ENCODE results near the gene BEGAIN.

The BEGAIN gene

DNA sequence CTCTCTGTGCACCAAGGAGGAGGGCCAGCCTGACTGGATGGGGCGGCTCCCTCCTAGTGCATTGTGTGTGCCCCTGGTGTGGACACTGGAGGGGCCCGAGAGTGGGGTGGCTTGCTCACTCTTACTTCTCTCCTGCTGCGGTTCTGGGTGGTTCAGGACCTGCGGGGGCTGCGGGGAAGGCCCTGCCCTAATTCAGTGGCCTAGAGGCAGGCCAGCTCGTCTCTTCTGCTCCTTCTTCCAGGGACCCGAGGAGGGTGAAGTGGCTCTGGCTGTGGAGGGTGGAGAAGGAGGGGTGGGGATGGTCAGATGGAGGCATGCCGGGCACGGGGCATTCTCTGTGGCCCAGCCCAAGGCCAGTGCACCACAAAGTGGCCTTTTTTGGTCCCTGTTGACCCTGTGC is 87.1 kb downstream of the BEGAIN start:
- no peak overlapping the region for H3K27ac ChIP-seq (ENCODE audit: low read length)
- H3K9me3 ChIP-seq (ENCODE audit: insufficient read depth, low read depth, low read length): peaks cover 6% of the 10 kb centered on the region; the same call in 1 of the 2 replicates
- H3K4me3 ChIP-seq (ENCODE audit: low read length): no peak overlapping the region
- H3K9ac ChIP-seq (ENCODE audit: low read depth, low read length): no peak overlapping the region
- no peaks in the 10 kb centered on the region for H3K36me3 ChIP-seq (ENCODE audit: insufficient read depth, low read depth, low read length)
- H3K27me3 ChIP-seq (ENCODE audit: insufficient read depth, low read length): no peaks in the 10 kb centered on the region
- H3K4me1 ChIP-seq (ENCODE audit: insufficient read depth, low read length): no peaks in the 10 kb centered on the region

DNA sequence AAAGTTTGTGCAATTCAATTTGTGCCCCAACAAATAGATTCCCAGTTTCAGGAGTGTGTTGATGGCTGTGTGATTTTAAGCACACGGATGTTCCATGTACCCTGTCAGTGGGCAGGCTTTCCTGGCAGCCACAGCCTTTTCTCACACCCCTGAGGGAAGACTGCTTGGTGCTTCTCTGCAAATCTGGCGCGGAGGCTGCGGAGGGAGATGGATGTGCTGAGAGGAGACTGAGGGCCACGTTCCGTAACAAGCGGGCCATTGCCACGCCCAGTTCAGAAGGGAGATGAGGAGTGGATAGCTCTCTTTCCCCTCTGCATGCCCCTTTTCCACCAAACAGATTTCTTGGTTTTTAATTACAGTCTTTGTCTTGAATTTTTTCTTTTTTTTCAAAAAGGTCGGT is 89.1 kb downstream of the BEGAIN start:
- Histone ChIP-seq H3K36me3 (ENCODE audit: insufficient read depth, low read depth, low read length) (no peaks in the 10 kb centered on the region), H3K9me3 (ENCODE audit: insufficient read depth, low read depth, low read length) (no peaks in the 10 kb centered on the region), H3K4me1 (ENCODE audit: insufficient read depth, low read length) (no peaks in the 10 kb centered on the region), H3K4me3 (ENCODE audit: low read length) (no peak overlapping the region), H3K9ac (ENCODE audit: low read depth, low read length) (no peak overlapping the region), H3K27ac (ENCODE audit: low read length) (no peak overlapping the region), H3K27me3 (ENCODE audit: insufficient read depth, low read length) (no peaks in the 10 kb centered on the region)

DNA sequence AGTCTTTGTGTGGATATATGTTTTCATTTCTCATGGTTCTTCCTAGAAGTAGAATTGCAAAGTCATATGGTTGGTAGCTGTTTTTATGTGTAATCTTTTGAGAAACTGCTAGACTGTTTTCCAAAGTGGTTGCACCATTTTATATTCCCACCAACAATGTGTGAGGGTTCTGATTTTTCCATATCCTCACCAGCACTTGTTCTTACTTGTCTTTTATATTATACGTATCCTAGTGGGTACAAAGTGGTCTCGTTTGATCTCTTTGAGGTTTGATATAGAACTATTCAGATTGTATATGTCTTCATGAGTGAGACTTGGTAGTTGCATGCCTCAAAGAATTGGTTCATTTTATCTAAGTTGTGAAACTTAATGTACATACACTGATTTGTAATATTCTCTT is 91.3 kb downstream of the BEGAIN start:
- H3K9me3 ChIP-seq (ENCODE audit: insufficient read depth, low read depth, low read length): no peaks in the 10 kb centered on the region
- no peak overlapping the region for H3K9ac ChIP-seq (ENCODE audit: low read depth, low read length)
- no peaks in the 10 kb centered on the region for H3K27me3 ChIP-seq (ENCODE audit: insufficient read depth, low read length)
- no peaks in the 10 kb centered on the region for H3K4me1 ChIP-seq (ENCODE audit: insufficient read depth, low read length)
- H3K4me3 ChIP-seq (ENCODE audit: low read length): no peak overlapping the region
- H3K27ac ChIP-seq (ENCODE audit: low read length): no peak overlapping the region
- no peaks in the 10 kb centered on the region for H3K36me3 ChIP-seq (ENCODE audit: insufficient read depth, low read depth, low read length)

GRCh38 chr14:100494645-100495044 is 92.6 kb downstream of the BEGAIN start:
- H3K27me3 ChIP-seq (ENCODE audit: insufficient read depth, low read length): no peaks in the 10 kb centered on the region
- no peak overlapping the region for H3K4me3 ChIP-seq (ENCODE audit: low read length)
- H3K27ac ChIP-seq (ENCODE audit: low read length): no peak overlapping the region
- no peaks in the 10 kb centered on the region for H3K4me1 ChIP-seq (ENCODE audit: insufficient read depth, low read length)
- no peaks in the 10 kb centered on the region for H3K9me3 ChIP-seq (ENCODE audit: insufficient read depth, low read depth, low read length)
- no peak overlapping the region for H3K9ac ChIP-seq (ENCODE audit: low read depth, low read length)
- no peaks in the 10 kb centered on the region for H3K36me3 ChIP-seq (ENCODE audit: insufficient read depth, low read depth, low read length)

DNA sequence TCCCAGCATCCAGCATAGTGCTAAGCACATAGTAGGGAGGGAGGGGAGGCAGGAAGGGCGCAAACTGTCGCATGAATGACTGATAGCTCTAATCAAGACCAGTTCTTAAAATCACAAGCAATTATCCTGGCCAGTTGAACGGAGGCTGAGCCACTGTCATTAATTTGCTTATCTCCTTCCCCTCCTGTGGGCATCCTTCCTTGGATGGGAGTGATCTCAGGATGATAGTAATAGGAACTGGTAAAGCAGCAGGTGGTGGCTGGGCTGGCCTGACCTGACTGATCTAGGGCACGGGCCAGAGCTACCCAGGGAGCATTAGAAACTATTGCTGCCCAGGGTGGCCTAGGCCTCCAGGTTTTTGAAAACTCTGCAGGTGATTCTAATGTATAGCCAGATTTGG is 97.0 kb downstream of the BEGAIN start:
- H3K4me1 ChIP-seq (ENCODE audit: insufficient read depth, low read length): no peaks in the 10 kb centered on the region
- no peak overlapping the region for H3K27ac ChIP-seq (ENCODE audit: low read length)
- no peak overlapping the region for H3K9ac ChIP-seq (ENCODE audit: low read depth, low read length)
- H3K9me3 ChIP-seq (ENCODE audit: insufficient read depth, low read depth, low read length): no peaks in the 10 kb centered on the region
- no peaks in the 10 kb centered on the region for H3K27me3 ChIP-seq (ENCODE audit: insufficient read depth, low read length)
- H3K36me3 ChIP-seq (ENCODE audit: insufficient read depth, low read depth, low read length): no peaks in the 10 kb centered on the region
- H3K4me3 ChIP-seq (ENCODE audit: low read length): no peak overlapping the region

DNA sequence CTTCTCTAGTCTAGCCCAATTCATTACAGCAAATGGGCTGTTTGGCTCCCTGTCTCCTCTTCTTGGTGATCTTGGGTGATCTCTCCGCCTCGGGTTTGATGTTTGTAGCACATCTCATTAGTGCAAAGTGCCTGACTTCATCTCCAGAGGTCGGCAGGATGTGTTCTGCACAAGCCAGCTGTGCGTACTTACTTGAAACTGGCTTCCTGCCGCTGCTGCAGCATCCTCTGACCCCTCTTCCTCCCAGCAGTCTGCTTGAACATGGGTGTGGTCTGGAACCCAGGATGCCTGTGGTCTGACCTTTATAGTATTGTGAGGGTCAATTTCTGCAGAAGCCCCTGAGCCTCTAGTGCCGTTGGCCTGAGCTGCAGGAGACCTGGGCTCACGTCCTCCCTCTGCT is 99.2 kb downstream of the BEGAIN start:
- H3K9ac ChIP-seq (ENCODE audit: low read depth, low read length): no peak overlapping the region
- H3K27me3 ChIP-seq (ENCODE audit: insufficient read depth, low read length): no peaks in the 10 kb centered on the region
- H3K9me3 ChIP-seq (ENCODE audit: insufficient read depth, low read depth, low read length): no peaks in the 10 kb centered on the region
- no peak overlapping the region for H3K4me3 ChIP-seq (ENCODE audit: low read length)
- no peak overlapping the region for H3K27ac ChIP-seq (ENCODE audit: low read length)
- no peaks in the 10 kb centered on the region for H3K36me3 ChIP-seq (ENCODE audit: insufficient read depth, low read depth, low read length)
- no peaks in the 10 kb centered on the region for H3K4me1 ChIP-seq (ENCODE audit: insufficient read depth, low read length)

DNA sequence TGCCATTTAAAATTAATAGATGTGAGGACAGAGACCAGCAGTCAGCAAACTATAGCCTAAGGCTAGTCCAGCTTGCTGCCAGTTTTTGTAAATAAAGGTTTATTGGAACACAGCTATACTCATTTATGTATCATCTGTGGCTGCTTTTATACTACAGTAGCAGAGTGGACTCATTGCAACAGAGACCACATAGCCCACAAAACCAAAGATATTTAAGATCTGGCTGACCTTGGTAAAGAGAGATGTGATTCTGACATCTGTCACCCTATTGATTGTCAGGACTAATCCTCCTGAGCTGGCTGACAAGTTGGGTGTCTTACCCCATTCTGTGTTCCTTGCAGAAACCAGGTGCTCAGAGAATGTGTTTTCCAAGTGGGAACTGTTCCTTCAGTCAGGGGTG is 99.9 kb downstream of the BEGAIN start:
- H3K27me3 ChIP-seq (ENCODE audit: insufficient read depth, low read length): no peaks in the 10 kb centered on the region
- no peaks in the 10 kb centered on the region for H3K4me1 ChIP-seq (ENCODE audit: insufficient read depth, low read length)
- H3K27ac ChIP-seq (ENCODE audit: low read length): no peak overlapping the region
- no peaks in the 10 kb centered on the region for H3K9me3 ChIP-seq (ENCODE audit: insufficient read depth, low read depth, low read length)
- no peaks in the 10 kb centered on the region for H3K36me3 ChIP-seq (ENCODE audit: insufficient read depth, low read depth, low read length)
- no peak overlapping the region for H3K4me3 ChIP-seq (ENCODE audit: low read length)
- no peak overlapping the region for H3K9ac ChIP-seq (ENCODE audit: low read depth, low read length)

All from iPS-20b (cell line).